PC-3 (cell line): ENCODE data around the gene BTG4. TPM values are rescaled to one million over a fixed set of nuclear protein-coding genes. Genes with fewer than 3 reads are reported as not detected.

ENCODE experiments used
- ATAC-seq: fragments of 200-7000 bp; cut with Tn5 transposase; 2 replicates; pipeline ENCODE4 v1.9.1; 2020; ENCODE audit warnings: mild to moderate bottlenecking, moderate library complexity
- BruUV-seq: library from RNA; stranded (reverse); fragments of 400-500 nt; replicated peaks from 2 replicates; lab custom pipeline; 2021; lab: Mats Ljungman, UMichigan
- CTCF ChIA-PET: fragments of 300-600 bp; sonication (Branson Sonifier 250); formaldehyde crosslinking; loops from one replicate; lab custom pipeline; 2022; ENCODE audit warnings: antibody characterized with exemption; lab: Charles Lee
- POLR2A ChIA-PET: fragments of 300-600 bp; sonication (Branson Sonifier 250); formaldehyde crosslinking; loops from one replicate; lab custom pipeline; 2022; ENCODE audit warnings: antibody characterized with exemption; ENCODE audit not compliant: unreplicated experiment; lab: Charles Lee
- DNase-seq: peaks from one replicate; pipeline ENCODE4 v3.0.0-alpha.2; 2015
- H2AFZ ChIP-seq: fragments of 300-600 bp; sonication (generic); 2 replicates; pipeline ENCODE4 v1.6.0; 2016; ENCODE audit warnings: antibody characterized with exemption, low read length
- H3F3A ChIP-seq: fragments of 300-600 bp; sonication (generic); one replicate; pipeline ENCODE4 v1.6.0; 2017; ENCODE audit warnings: antibody characterized with exemption, low read length, control low read depth, mild to moderate bottlenecking; ENCODE audit not compliant: unreplicated experiment
- H3K27ac ChIP-seq: fragments of 300-600 bp; sonication (generic); 2 replicates; pipeline ENCODE4 v1.5.1; 2016; ENCODE audit warnings: mild to moderate bottlenecking, low read length
- H3K27me3 ChIP-seq: fragments of 300-600 bp; sonication (generic); 2 replicates; pipeline ENCODE4 v1.6.1; 2016; ENCODE audit warnings: low read length, mixed read lengths
- H3K36me3 ChIP-seq: fragments of 300-600 bp; sonication (generic); 2 replicates; pipeline ENCODE4 v1.6.1; 2016; ENCODE audit warnings: low read depth, mixed run types, low read length, mixed read lengths
- H3K4me1 ChIP-seq: fragments of 300-600 bp; sonication (generic); 2 replicates; pipeline ENCODE4 v1.5.1; 2016; ENCODE audit warnings: low read length; ENCODE audit not compliant: insufficient read depth
- H3K4me2 ChIP-seq: fragments of 300-600 bp; sonication (generic); 2 replicates; pipeline ENCODE4 v1.6.0; 2016; ENCODE audit warnings: low read length
- H3K4me3 ChIP-seq: fragments of 300-600 bp; sonication (generic); 2 replicates; pipeline ENCODE4 v1.5.1; 2016; ENCODE audit warnings: mild to moderate bottlenecking, low read length, mixed read lengths
- H3K79me2 ChIP-seq: fragments of 300-600 bp; sonication (generic); 2 replicates; pipeline ENCODE4 v1.6.1; 2017; ENCODE audit warnings: low read length, mixed read lengths
- H3K9ac ChIP-seq: fragments of 300-600 bp; sonication (generic); 2 replicates; pipeline ENCODE4 v1.6.0; 2016; ENCODE audit warnings: mild to moderate bottlenecking, low read length
- H3K9me2 ChIP-seq: fragments of 300-600 bp; sonication (generic); replicated peaks from 2 replicates; pipeline ENCODE4 v1.6.1; 2016; ENCODE audit warnings: mixed run types, low read length, mixed read lengths
- H3K9me3 ChIP-seq: fragments of 300-600 bp; sonication (generic); 2 replicates; pipeline ENCODE4 v1.6.1; 2016; ENCODE audit warnings: low read length, mixed read lengths
- H4K20me1 ChIP-seq: fragments of 300-600 bp; sonication (generic); 2 replicates; pipeline ENCODE4 v1.6.1; 2016; ENCODE audit warnings: low read length, mixed read lengths
- CTCF ChIP-seq: fragments of 300-600 bp; sonication (generic); conservative IDR thresholded peaks from 2 replicates; pipeline ENCODE4 v1.5.1; 2017; ENCODE audit warnings: antibody characterized with exemption, low read depth, mild to moderate bottlenecking, low read length
- EZH2 ChIP-seq: fragments of 300-600 bp; sonication (generic); IDR thresholded peaks from one replicate; pipeline ENCODE4 v1.6.1; 2017; ENCODE audit warnings: antibody characterized with exemption, mild to moderate bottlenecking, low read length; ENCODE audit not compliant: unreplicated experiment
- EZH2phosphoT487 ChIP-seq: fragments of 300-600 bp; sonication (generic); IDR thresholded peaks from 2 replicates; pipeline ENCODE4 v1.6.1; 2018; ENCODE audit warnings: mild to moderate bottlenecking, antibody characterized with exemption, low read length, borderline replicate concordance
- intact Hi-C: fragments of 100-400 bp; cut with micrococcal nuclease; formaldehyde crosslinking; loops from 2 replicates; pipeline ENCODE4 v1.9.0; 2023
- total RNA-seq: library from RNA; depleted of rRNA; stranded (reverse); fragments of >200 nt; gene quantifications from 2 replicates; pipeline ENCODE4 v1.2.3, GENCODE V29; 2014

The BTG4 gene
- total RNA-seq, 1 experiment from 2014 or later: not detected

DNA sequence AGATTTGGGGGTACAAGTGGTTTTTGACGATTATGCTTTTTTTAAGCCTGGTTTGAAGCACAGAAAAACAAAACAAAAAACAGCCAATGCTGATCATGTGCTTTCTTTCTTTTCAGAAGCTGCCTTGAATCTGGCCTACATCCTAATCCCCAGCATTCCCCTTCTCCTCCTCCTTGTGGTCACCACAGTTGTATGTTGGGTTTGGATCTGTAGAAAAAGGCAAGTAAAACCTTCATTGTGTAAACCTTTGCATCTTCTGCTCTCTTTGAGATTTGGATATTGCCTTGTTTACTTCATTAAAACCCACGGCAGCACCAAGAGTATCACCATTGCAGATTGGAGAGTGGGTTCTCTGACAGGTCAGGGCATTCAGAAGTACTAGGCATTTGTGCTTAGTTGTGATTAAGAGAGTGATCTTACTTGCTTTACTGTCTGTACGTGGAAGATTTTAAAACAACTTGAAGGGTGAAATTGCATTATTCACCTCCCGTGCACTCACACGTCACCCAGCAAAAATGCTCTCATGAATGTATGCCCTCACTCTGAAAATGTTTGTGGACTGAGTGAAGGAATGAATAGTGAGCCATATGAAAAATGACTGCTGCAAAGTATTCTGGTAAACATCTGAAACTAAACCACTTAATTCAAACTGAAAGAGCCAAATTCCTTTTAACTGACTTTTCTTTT is 45.4 kb upstream of the BTG4 start:
- Histone ChIP-seq H3K4me3 (peak overlapping the region; percentile 17; the same call in 1 of the 2 replicates), H3K27ac (peak overlapping the region; percentile 95), H2AFZ (peak overlapping the region; percentile 51), H3K9ac (peak overlapping the region; percentile 33), H3K79me2 (no peaks in the 10 kb centered on the region), H3K36me3 (peaks cover 5% of the 10 kb centered on the region; the same call in 1 of the 2 replicates), H3K27me3 (no peaks in the 10 kb centered on the region), H3K4me2 (peak overlapping the region; percentile 66), H3K4me1 (peaks cover 87% of the 10 kb centered on the region), H4K20me1 (no peaks in the 10 kb centered on the region), H3K9me3 (no peaks in the 10 kb centered on the region), H3F3A (peaks cover 41% of the 10 kb centered on the region), H3K9me2 (no peaks in the 10 kb centered on the region)
- ATAC-seq: peak; percentile 49
- TF ChIP-seq EZH2: no peak
- TF ChIP-seq CTCF: no peak; the same call in 1 of the 2 replicates
- TF ChIP-seq EZH2phosphoT487: no peak
- POLR2A ChIA-PET: interaction anchor here (0.7 kb wide), 1 partner anchor 408 kb away, joined by 3 read pairs; no protein-coding TSS in a partner anchor
- peak; percentile 98 for DNase-seq
- CTCF ChIA-PET: interaction anchor here (1.1 kb wide), 2 partner anchors 26 to 103 kb away, joined by 3 to 4 read pairs; no protein-coding TSS in a partner anchor
- intact Hi-C loops: no loop called here
- BruUV-seq: TSS peak; percentile 64

GRCh38 chr11:111555255-111555654 is 43.1 kb upstream of the BTG4 start:
- CTCF ChIA-PET: interaction anchor here (0.5 kb wide), 1 partner anchor 163 kb away, joined by 3 read pairs; no protein-coding TSS in a partner anchor

More at GRCh38 chr11:111555255-111555654, 43.1 kb upstream of the BTG4 start:
- intact Hi-C loops: no loop called here
- Histone ChIP-seq H3K27ac (peak overlapping the region; percentile 95), H3K36me3 (peaks cover 5% of the 10 kb centered on the region; the same call in 1 of the 2 replicates), H3F3A (peaks cover 24% of the 10 kb centered on the region), H3K4me2 (peak overlapping the region; percentile 79), H2AFZ (no peak overlapping the region), H3K4me1 (peaks cover 64% of the 10 kb centered on the region), H4K20me1 (no peaks in the 10 kb centered on the region), H3K9me2 (no peaks in the 10 kb centered on the region), H3K9me3 (no peaks in the 10 kb centered on the region), H3K27me3 (no peaks in the 10 kb centered on the region), H3K4me3 (peak overlapping the region; percentile 51; the same call in 1 of the 2 replicates), H3K79me2 (no peaks in the 10 kb centered on the region), H3K9ac (peak overlapping the region; percentile 79)
- TF ChIP-seq EZH2phosphoT487: no peak
- TF ChIP-seq CTCF: no peak
- TF ChIP-seq EZH2: no peak
- POLR2A ChIA-PET: no interaction called here
- no TSS peak for BruUV-seq
- ATAC-seq (no peak), DNase-seq (peak; percentile 55)
